HL-60 (cell line): ENCODE results near the gene STRADB.

Source experiments
- DNase-seq, 2 experiments: peaks; one replicate each; pipeline ENCODE4 v3.0.0-alpha.2; 2010 to 2020; ENCODE audit warnings: low read depth in 1 of 2, low spot score in 1 of 2
- H3K27ac ChIP-seq: fragments of 250-450 bp; sonication (Bioruptor Pico); replicated peaks from 2 replicates; pipeline ENCODE4 v1.5.1; 2020; ENCODE audit warnings: mild to moderate bottlenecking, moderate library complexity
- H3K27me3 ChIP-seq: fragments of 250-450 bp; sonication (Bioruptor Pico); 2 replicates; pipeline ENCODE4 v1.5.1; 2021; ENCODE audit warnings: mild to moderate bottlenecking, moderate library complexity; ENCODE audit not compliant: insufficient read depth, poor library complexity, severe bottlenecking
- H3K4me3 ChIP-seq: replicated peaks from 2 replicates; pipeline ENCODE4 v1.5.1; 2011; ENCODE audit warnings: mild to moderate bottlenecking, control low read depth, low read length; ENCODE audit not compliant: insufficient read depth
- CTCF ChIP-seq: IDR thresholded peaks from one replicate; pipeline ENCODE4 v1.5.1; 2011; ENCODE audit warnings: low read length, control low read depth, inconsistent platforms; ENCODE audit not compliant: insufficient read depth
- GABPA ChIP-seq: IDR thresholded peaks from 2 replicates; pipeline ENCODE4 v1.6.1; 2012; ENCODE audit warnings: low read depth
- POLR2AphosphoS5 ChIP-seq: IDR thresholded peaks from 2 replicates; pipeline ENCODE4 v1.6.1; 2012; ENCODE audit warnings: low read depth
- REST ChIP-seq: IDR thresholded peaks from 2 replicates; pipeline ENCODE4 v1.6.1; 2012; ENCODE audit warnings: low read depth; ENCODE audit not compliant: insufficient replicate concordance
- SPI1 ChIP-seq: IDR thresholded peaks from 2 replicates; pipeline ENCODE4 v1.6.1; 2012; ENCODE audit warnings: low read depth, mild to moderate bottlenecking, borderline replicate concordance

The STRADB gene

GRCh38 chr2:201465524-201465971 lies 14.0 kb downstream of the STRADB start:
- TF ChIP-seq POLR2AphosphoS5 (no peak), GABPA (no peak), SPI1 (no peak), CTCF (no peak), REST (no peak)
- no peak overlapping the region for H3K4me3 ChIP-seq
- DNase-seq, result no peak
- no peaks in the 10 kb centered on the region for H3K27me3 ChIP-seq
- H3K27ac ChIP-seq, result no peak overlapping the region

- TF ChIP-seq POLR2AphosphoS5, result no peak
- no peak for TF ChIP-seq REST
- TF ChIP-seq GABPA, result no peak
- no peak for TF ChIP-seq SPI1
- no peak for TF ChIP-seq CTCF
- H3K27me3 ChIP-seq, result no peaks in the 10 kb centered on the region
- no peak overlapping the region for H3K4me3 ChIP-seq
- DNase-seq, result no peak
- H3K27ac ChIP-seq, result no peak overlapping the region
Observed at GRCh38 chr2:201466050-201466675, 14.6 kb downstream of the STRADB start.

GRCh38 chr2:201467666-201468065 lies 16.1 kb downstream of the STRADB start:
- no peaks in the 10 kb centered on the region for H3K27me3 ChIP-seq
- TF ChIP-seq GABPA, result no peak
- no peak for TF ChIP-seq POLR2AphosphoS5
- no peak for TF ChIP-seq REST
- TF ChIP-seq CTCF, result no peak
- no peak for DNase-seq
- no peak overlapping the region for H3K4me3 ChIP-seq
- H3K27ac ChIP-seq, result no peak overlapping the region
